GM13976 (cell line): ENCODE results near the gene TRMT6.

Source experiments
- DNase-seq: peaks from one replicate; pipeline ENCODE4 v3.0.0; 2012; ENCODE audit warnings: low spot score
- in situ Hi-C: fragments of 300-500 bp; cut with MboI; formaldehyde crosslinking; loops from one replicate; pipeline ENCODE4 v1.12.0; 2022; ENCODE audit warnings: low sequenced_read_pairs, mixed read lengths, inconsistent platforms; ENCODE audit not compliant: unreplicated experiment
- TF ChIP-seq, protein P1 (sequence below): IDR thresholded peaks from 2 replicates; pipeline ENCODE4 v1.5.1; 2012; ENCODE audit warnings: borderline replicate concordance, mild to moderate bottlenecking; ENCODE audit not compliant: insufficient read depth; ENCODE audit errors: extremely low read depth, missing control alignments, control extremely low read depth

The TRMT6 gene

DNA sequence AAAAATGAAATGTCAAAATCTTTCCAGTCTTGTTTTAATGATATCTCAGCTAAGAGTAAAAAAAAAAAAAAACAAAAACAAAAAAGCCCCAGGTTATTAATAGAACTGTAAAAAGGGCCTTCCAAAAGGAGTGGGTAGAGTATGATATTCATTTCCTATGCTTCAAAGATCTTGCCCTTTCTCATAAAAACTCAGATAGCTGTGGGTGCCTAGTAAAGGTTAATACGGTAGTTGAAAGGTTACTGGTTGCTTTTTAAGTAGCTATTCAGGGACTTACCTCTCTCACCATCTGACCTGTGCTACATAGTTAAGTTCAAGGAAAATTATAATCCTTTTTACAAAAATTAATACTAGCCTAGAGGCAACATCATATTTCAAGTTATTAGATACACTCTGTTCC, 14.9 kb downstream of the TRMT6 start:
- in situ Hi-C loops, result loop anchor here (10.0 kb wide), 1 partner anchor 411 kb away; no protein-coding TSS in a partner anchor
- DNase-seq, result no peak

GRCh38 chr20:5933802-5934436, 16.4 kb downstream of the TRMT6 start:
- in situ Hi-C loops, result loop anchor here (10.0 kb wide), 1 partner anchor 409 kb away; no protein-coding TSS in a partner anchor
- DNase-seq, result peak; percentile 63
- TF ChIP-seq, protein P1, sequence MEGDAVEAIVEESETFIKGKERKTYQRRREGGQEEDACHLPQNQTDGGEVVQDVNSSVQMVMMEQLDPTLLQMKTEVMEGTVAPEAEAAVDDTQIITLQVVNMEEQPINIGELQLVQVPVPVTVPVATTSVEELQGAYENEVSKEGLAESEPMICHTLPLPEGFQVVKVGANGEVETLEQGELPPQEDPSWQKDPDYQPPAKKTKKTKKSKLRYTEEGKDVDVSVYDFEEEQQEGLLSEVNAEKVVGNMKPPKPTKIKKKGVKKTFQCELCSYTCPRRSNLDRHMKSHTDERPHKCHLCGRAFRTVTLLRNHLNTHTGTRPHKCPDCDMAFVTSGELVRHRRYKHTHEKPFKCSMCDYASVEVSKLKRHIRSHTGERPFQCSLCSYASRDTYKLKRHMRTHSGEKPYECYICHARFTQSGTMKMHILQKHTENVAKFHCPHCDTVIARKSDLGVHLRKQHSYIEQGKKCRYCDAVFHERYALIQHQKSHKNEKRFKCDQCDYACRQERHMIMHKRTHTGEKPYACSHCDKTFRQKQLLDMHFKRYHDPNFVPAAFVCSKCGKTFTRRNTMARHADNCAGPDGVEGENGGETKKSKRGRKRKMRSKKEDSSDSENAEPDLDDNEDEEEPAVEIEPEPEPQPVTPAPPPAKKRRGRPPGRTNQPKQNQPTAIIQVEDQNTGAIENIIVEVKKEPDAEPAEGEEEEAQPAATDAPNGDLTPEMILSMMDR, result peak; percentile 41

More for the DNA sequence above, 14.9 kb downstream of the TRMT6 start:
- TF ChIP-seq, protein P1, result no peak

DNA sequence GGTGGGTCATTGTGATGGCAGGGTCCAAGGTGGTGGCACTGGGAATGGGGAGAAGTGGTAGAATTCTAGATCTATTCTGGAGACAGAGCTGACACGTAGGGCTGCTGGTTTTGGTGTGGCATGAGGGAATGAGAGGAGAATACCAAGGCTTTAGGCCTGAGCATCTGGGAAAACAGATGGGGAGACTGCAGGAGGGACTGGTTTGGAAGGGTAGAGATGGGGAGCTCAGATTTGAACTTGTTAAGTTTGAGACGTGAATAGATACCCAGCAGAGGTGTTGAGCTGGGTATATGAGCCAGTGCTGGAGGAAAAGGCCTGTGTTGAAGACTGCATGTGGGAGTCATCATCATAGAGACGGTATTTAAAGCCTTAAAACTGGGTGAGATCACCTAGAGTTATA, 17.5 kb downstream of the TRMT6 start:
- DNase-seq, result no peak
- TF ChIP-seq, protein P1, result no peak
- in situ Hi-C loops, result loop anchor here (10.0 kb wide), 1 partner anchor 408 kb away; no protein-coding TSS in a partner anchor

DNA sequence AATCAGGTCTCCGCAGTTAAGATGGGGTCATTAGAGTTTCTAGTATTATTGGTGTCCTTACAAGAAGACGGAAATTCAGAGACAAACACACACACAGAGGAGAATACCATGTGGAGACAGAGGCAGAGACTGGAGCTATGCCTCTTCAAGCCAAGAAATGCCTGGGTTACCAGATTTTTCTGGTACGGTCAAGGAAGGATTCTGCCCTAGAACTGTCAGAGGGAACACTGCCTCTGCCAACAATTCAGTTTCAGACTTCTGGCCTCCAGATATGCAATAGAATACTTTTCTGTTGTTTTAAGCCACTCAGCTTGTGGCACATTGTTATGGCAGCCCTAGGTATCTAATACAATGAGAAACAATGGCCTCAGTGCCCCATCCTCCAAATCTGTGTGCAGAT, 18.9 kb downstream of the TRMT6 start:
- in situ Hi-C loops, result loop anchor here (10.0 kb wide), 1 partner anchor 407 kb away; no protein-coding TSS in a partner anchor
- no peak for DNase-seq
- TF ChIP-seq, protein P1, result no peak

- no peak for DNase-seq
- TF ChIP-seq, protein P1, result no peak
- in situ Hi-C loops, result no loop called here
Observed at GRCh38 chr20:5928836-5929715, 21.3 kb downstream of the TRMT6 start.

- in situ Hi-C loops, result no loop called here
- TF ChIP-seq, protein P1, result no peak
- DNase-seq, result no peak
Observed at GRCh38 chr20:5927749-5928462, 22.4 kb downstream of the TRMT6 start.
